Fibroblast of lung (primary cell): ENCODE data around the gene CFAP410. TPM values are rescaled to one million over a fixed set of nuclear protein-coding genes. Genes with fewer than 3 reads are reported as not detected.

Experiments
- DNase-seq, 2 donors: peaks; one replicate each; pipeline versions ENCODE4 v3.0.0 to v3.0.0-alpha.2; 2010; ENCODE audit warnings: low read depth in 2 of 2
- H2AFZ ChIP-seq: 2 replicates; pipeline ENCODE4 v1.5.1; 2012; ENCODE audit warnings: low read length, control low read depth, inconsistent platforms
- H3K27ac ChIP-seq: 2 replicates; pipeline ENCODE4 v1.5.1; 2011; ENCODE audit warnings: low read length, control low read depth; ENCODE audit not compliant: insufficient read depth
- H3K27me3 ChIP-seq: 2 replicates; pipeline ENCODE4 v1.5.1; 2011; ENCODE audit warnings: mild to moderate bottlenecking, low read length; ENCODE audit not compliant: control insufficient read depth, insufficient read depth
- H3K36me3 ChIP-seq: 2 replicates; pipeline ENCODE4 v1.5.1; 2011; ENCODE audit warnings: low read length; ENCODE audit not compliant: control insufficient read depth, insufficient read depth
- H3K4me1 ChIP-seq: 2 replicates; pipeline ENCODE4 v1.5.1; 2011; ENCODE audit warnings: low read length; ENCODE audit not compliant: control insufficient read depth, insufficient read depth; ENCODE audit errors: extremely low read depth
- H3K4me2 ChIP-seq: 2 replicates; pipeline ENCODE4 v1.5.1; 2011; ENCODE audit warnings: low read length, control low read depth; ENCODE audit not compliant: insufficient read depth; ENCODE audit errors: extremely low read depth
- H3K4me3 ChIP-seq, 4 experiments: fragments of 200-600 bp in 1 of 4; sonication (generic) in 1 of 4; replicated peaks in 1 of 4; 2 replicates each; pipeline ENCODE4 v1.5.1; 2011 to 2016; ENCODE audit warnings: low read length in 4 of 4, low read depth in 3 of 4, mild to moderate bottlenecking in 3 of 4, control low read depth in 2 of 4, inconsistent platforms in 1 of 4, mixed read lengths in 1 of 4; ENCODE audit not compliant: insufficient read depth in 1 of 4; ENCODE audit errors: control extremely low read depth in 1 of 4
- H3K79me2 ChIP-seq: 2 replicates; pipeline ENCODE4 v1.5.1; 2012; ENCODE audit warnings: mild to moderate bottlenecking, low read length, inconsistent platforms; ENCODE audit not compliant: control insufficient read depth, insufficient read depth
- H3K9ac ChIP-seq: 2 replicates; pipeline ENCODE4 v1.5.1; 2011; ENCODE audit warnings: mild to moderate bottlenecking, low read length, control low read depth; ENCODE audit not compliant: insufficient read depth
- H3K9me3 ChIP-seq: 2 replicates; pipeline ENCODE4 v1.5.1; 2012; ENCODE audit warnings: low read depth, low read length; ENCODE audit not compliant: control insufficient read depth, insufficient read depth
- H4K20me1 ChIP-seq: 2 replicates; pipeline ENCODE4 v1.5.1; 2011; ENCODE audit warnings: low read length; ENCODE audit not compliant: control insufficient read depth, insufficient read depth; ENCODE audit errors: extremely low read depth
- EZH2 ChIP-seq: IDR thresholded peaks from 2 replicates; pipeline ENCODE4 v1.5.1; 2012; ENCODE audit warnings: low read length, control low read depth, mild to moderate bottlenecking; ENCODE audit errors: missing control alignments
- polyA plus RNA-seq, 2 donors: library from polyadenylated mRNA; depleted of rRNA in 1 of 2; stranded (reverse) in 1 of 2; unstranded in 1 of 2; fragments of >200 nt; gene quantifications; 2 replicates each; pipeline ENCODE4 v1.2.1, GENCODE V29; 2011 to 2012; ENCODE audit warnings: missing spikeins in 1 of 2
- total RNA-seq: library from RNA; depleted of rRNA; stranded (reverse); fragments of >200 nt; gene quantifications from 2 replicates; pipeline ENCODE4 v1.2.1, GENCODE V29; 2014
- TF ChIP-seq, protein P1 (sequence below), 2 donors: IDR thresholded peaks in 1 of 2; conservative IDR thresholded peaks in 1 of 2; 1 replicate in 1 of 2; 2 replicates in 1 of 2; pipeline ENCODE4 v1.5.1; 2011 to 2012; ENCODE audit warnings: low read length in 2 of 2, control low read depth in 1 of 2, inconsistent platforms in 1 of 2, low read depth in 1 of 2, mild to moderate bottlenecking in 1 of 2

Gene CFAP410
- total and polyA plus RNA-seq, 2 donors (not counting 1 experiment from before 2014, with no cell fraction given) = 4.9 to 7.1 TPM

DNA sequence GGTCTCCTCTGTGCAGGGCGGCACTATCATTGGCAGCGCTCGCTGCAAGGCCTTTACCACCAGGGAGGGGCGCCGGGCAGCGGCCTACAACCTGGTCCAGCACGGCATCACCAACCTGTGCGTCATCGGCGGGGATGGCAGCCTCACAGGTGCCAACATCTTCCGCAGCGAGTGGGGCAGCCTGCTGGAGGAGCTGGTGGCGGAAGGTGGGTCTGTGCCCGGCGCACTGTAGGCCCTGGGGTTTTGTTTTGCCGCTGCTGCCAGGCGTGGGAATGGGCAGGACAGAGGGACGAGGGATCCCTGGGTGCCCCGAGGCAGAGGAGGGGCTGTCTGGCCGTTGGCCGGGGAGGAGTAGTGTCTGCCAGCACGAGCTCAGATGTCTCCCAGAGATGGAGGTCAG lies 27.1 kb downstream of the CFAP410 start:
- no peak overlapping the region for H3K4me3 ChIP-seq
- H2AFZ ChIP-seq = no peak overlapping the region
- H3K27me3 ChIP-seq = no peaks in the 10 kb centered on the region
- peaks cover 20% of the 10 kb centered on the region for H3K36me3 ChIP-seq
- H3K9ac ChIP-seq = no peak overlapping the region
- TF ChIP-seq, protein P1, sequence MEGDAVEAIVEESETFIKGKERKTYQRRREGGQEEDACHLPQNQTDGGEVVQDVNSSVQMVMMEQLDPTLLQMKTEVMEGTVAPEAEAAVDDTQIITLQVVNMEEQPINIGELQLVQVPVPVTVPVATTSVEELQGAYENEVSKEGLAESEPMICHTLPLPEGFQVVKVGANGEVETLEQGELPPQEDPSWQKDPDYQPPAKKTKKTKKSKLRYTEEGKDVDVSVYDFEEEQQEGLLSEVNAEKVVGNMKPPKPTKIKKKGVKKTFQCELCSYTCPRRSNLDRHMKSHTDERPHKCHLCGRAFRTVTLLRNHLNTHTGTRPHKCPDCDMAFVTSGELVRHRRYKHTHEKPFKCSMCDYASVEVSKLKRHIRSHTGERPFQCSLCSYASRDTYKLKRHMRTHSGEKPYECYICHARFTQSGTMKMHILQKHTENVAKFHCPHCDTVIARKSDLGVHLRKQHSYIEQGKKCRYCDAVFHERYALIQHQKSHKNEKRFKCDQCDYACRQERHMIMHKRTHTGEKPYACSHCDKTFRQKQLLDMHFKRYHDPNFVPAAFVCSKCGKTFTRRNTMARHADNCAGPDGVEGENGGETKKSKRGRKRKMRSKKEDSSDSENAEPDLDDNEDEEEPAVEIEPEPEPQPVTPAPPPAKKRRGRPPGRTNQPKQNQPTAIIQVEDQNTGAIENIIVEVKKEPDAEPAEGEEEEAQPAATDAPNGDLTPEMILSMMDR (conservative IDR thresholded peaks at IDR 0.05 in 1 of 2, IDR thresholded peaks at IDR 0.05 in 1 of 2; ENCODE audit: low read depth in 1 of 2, low read length in 2 of 2) = no peak
- TF ChIP-seq EZH2 = no peak
- no peaks in the 10 kb centered on the region for H3K4me1 ChIP-seq
- DNase-seq = no peak
- no peaks in the 10 kb centered on the region for H4K20me1 ChIP-seq
- no peak overlapping the region for H3K4me2 ChIP-seq
- no peaks in the 10 kb centered on the region for H3K9me3 ChIP-seq
- H3K27ac ChIP-seq = no peak overlapping the region
- H3K79me2 ChIP-seq = no peaks in the 10 kb centered on the region

DNA sequence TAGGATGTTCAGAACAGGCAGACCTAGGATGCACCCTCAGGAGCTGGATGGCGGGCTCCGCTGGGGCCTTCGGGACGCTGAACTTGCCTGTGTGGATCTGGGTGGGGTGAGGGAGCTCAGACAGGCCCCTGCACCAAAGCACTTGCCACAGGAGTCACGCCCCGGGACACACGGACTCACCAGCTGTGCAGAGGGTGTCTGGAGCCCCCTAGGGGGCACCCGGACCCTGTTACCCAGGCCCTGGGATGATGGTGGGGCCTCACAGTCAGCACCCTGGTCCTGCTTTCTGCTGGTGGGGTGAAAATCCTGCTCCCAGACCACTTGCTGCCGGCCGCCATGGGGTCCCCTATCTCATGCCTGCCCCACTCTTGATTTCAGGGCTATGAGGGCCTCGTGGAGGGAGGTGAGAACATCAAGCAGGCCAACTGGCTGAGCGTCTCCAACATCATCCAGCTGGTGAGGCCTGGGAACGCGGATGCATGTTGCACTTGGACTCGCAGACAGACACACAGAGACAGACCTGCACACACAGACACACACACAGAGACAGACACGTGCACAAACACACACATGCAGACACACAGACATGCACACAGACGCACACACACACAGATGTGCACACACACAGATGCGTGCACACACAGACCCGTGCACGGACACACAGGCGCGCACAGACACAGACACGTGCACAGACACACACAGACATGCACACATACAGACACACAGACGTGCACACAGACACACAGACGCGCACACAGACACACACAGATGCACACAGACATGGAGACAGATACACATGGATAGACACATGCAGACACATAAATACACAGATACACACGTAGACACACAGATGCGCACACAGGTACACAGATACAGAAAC lies 28.3 kb downstream of the CFAP410 start:
- Histone ChIP-seq H3K27ac (no peak overlapping the region), H3K79me2 (no peaks in the 10 kb centered on the region), H3K4me2 (no peak overlapping the region), H3K4me3 (no peak overlapping the region), H4K20me1 (no peaks in the 10 kb centered on the region), H3K9me3 (no peaks in the 10 kb centered on the region), H3K27me3 (no peaks in the 10 kb centered on the region), H3K4me1 (no peaks in the 10 kb centered on the region), H2AFZ (no peak overlapping the region), H3K9ac (no peak overlapping the region), H3K36me3 (peaks cover 12% of the 10 kb centered on the region)
- TF ChIP-seq EZH2 = no peak
- TF ChIP-seq, protein P1 (conservative IDR thresholded peaks at IDR 0.05 in 1 of 2, IDR thresholded peaks at IDR 0.05 in 1 of 2; ENCODE audit: low read depth in 1 of 2, low read length in 2 of 2) = no peak
- no peak for DNase-seq

DNA sequence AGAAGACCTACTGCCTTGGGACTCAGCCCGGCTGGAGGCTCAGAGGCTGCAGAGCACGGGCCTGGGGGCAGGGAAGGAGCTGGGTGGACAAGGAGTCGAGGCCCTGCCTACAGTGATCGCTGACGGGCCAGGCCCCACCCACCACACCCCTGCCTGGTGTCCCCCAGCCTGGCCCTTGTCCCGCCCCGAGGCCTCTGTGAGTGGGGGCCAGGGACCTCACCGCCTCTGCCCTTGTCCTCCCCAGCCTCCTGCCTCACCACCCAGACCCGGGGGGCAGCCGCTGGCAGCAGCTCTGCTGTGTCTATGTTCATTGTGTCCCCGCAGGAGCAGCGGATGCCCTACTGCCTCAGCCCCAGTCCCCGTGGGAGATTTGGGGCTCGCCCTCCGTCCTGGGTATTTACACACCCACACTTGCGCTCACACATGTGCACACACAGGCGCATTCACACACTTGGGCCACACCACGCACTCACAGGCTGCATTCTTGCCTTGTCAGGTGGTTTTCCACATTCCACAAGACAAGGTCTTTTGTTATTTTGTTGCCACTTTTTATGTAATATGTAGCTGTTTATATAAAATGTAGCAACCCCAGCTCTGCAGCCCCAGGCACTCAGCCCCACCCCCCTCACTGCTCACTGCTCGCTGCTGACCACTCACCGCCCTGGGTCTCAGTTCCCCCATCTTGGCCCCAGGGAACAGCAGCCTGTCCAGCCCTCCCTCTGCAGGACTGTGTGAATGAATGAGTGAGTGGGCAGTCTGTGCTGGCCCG lies 32.1 kb downstream of the CFAP410 start:
- Histone ChIP-seq H3K27me3 (no peaks in the 10 kb centered on the region), H3K4me1 (no peaks in the 10 kb centered on the region), H3K9me3 (no peaks in the 10 kb centered on the region), H3K27ac (no peak overlapping the region), H3K4me2 (no peak overlapping the region), H3K9ac (no peak overlapping the region), H3K36me3 (peaks cover 7% of the 10 kb centered on the region), H2AFZ (no peak overlapping the region), H3K4me3 (no peak overlapping the region), H4K20me1 (no peaks in the 10 kb centered on the region), H3K79me2 (peaks cover 15% of the 10 kb centered on the region)
- DNase-seq = peak in 1 of 2 donors; percentile 46
- TF ChIP-seq EZH2 = no peak
- TF ChIP-seq, protein P1 (conservative IDR thresholded peaks at IDR 0.05 in 1 of 2, IDR thresholded peaks at IDR 0.05 in 1 of 2; ENCODE audit: low read depth in 1 of 2, low read length in 2 of 2) = no peak
